SK-N-MC (cell line): ENCODE measurements around the gene LGR4.

Experiments used
- EZH2 ChIP-seq: fragments of 200-600 bp; sonication (generic); IDR thresholded peaks from one replicate; pipeline ENCODE4 v1.6.1; 2017; ENCODE audit warnings: antibody characterized with exemption
- FOXP2 ChIP-seq: optimal IDR thresholded peaks from 2 replicates; pipeline ENCODE3; 2011; ENCODE audit warnings: mild to moderate bottlenecking, moderate library complexity; ENCODE audit not compliant: insufficient read depth; ENCODE audit errors: extremely low read length, control extremely low read depth
- POLR2AphosphoS5 ChIP-seq: IDR thresholded peaks from 2 replicates; pipeline ENCODE4 v1.6.1; 2012; ENCODE audit warnings: mild to moderate bottlenecking, low read depth, low read length, borderline replicate concordance

DNA sequence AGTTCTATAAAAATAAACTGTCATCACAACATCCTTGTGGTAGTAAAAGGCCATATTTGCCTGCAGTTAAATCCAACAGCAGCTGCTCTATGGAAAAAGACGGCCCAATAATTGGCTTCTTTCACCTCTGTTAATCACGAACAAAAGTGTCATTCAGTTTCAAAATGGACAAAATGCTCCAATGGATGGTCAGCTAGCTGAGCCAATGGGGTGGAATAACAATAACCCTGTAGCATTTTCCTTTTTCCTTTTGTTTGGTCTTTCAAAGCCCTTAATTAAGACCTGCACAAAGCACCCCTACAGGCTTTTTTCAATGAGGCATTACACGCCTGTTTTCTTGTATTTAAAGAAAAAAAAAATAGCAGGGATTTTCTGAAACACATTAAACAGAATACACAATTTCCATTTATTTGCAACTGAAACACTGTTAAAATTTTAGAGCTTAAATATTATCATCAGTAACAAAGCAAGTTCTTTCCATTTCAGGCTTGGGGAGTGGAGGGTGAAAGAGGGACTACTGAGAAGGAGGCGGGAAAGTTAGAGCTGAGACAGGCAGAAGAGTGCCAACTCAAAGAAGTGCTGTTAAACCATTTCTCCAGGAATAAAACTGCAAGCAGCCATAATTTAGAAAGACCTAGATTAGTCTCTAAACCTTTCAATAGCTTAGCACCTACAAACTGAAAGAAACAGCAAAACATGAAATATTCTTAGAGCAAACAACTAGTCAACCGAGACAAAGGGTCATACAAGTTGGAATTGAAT is 28.7 kb downstream of the LGR4 start:
- no peak for TF ChIP-seq POLR2AphosphoS5
- no peak for TF ChIP-seq EZH2
- TF ChIP-seq FOXP2, result no peak
